NCI-H2171 (cell line): ENCODE measurements around the gene MICB.
"Not testable (repeated sequence)": the region's sequence is repeated elsewhere in the genome, so short reads cannot be mapped to it uniquely, and the experiment has no call there.

ENCODE experiments used
- DNase-seq: peaks from one replicate; lab custom pipeline; 2025; lab: John Stamatoyannopoulos, UW

The MICB gene

DNA sequence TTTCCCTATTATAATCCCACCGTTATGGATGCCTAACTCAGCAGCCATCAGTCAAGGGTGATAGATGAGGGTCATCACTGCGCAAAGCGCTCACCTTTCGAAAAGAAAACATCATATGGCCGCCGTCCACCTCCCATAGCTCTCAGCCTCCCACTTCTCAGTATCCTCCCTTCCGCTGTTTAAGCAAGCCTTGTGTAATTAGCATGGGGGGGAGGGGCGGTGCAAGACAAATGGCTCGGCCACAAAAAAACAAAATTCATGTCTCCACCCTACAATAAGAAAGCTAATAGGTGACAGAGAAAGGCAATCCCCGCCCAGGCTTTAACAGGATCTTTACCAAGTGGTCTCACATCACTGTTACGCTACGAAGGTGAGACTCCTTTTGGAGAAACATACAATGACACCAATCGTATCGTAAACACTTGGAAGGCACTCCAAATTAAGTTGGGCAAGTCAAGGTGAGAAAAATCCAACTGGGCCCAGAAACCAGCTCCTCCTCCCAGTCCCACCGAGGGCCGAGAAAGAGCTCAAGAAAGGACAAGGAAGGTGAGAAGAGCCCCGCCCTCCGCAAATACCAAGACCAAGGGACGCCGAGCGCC is 43.2 kb downstream of the MICB start:
- no peak for DNase-seq

DNA sequence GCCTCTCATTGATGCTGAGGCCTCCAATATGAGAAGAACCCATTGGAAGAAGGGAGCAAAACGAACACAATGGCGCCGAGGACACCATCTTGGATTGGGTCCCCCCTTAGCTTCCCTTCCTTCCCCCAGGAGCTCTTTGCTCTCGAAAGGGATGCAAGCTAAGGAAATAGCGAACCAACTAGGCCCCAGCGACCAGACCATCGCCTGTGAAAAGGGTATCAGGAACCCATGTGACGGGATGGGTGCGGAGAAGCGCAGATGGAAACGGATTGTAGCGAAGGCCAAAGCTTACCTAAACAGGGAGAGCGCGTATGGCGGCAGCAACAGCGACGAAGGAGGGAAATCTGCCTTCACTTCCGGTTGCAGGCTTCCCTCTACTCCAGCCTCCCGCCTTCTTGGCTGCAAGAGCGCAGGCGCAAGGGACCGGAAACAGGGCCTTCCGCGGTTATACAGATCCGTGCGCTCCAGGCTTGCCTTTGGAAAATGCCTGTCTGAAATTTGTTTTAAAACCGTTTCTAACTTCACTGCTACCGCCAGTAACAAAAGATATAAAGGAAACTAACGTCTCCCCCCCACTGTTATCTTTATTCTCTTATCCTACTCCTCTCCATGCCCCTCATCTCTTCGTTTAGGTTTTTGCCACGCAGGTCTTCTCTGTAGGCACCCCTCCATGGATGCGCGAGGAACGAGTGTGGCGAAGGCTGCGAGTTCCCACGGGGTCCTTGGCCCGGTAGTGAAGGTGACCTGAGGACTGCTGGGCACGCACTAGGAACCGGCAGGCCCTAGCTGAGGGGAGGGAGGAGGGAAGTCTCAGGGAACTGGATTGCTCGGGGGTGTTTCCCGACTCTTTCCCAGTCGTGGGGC is 43.9 kb downstream of the MICB start, which contains the start of gene DDX39B:
TSS of gene DDX39B (minus strand) at position 346 of the 864 bp plus-strand sequence. CDS start 1,471 bp downstream, outside the sequence.
- peak; percentile 97 for DNase-seq

DNA sequence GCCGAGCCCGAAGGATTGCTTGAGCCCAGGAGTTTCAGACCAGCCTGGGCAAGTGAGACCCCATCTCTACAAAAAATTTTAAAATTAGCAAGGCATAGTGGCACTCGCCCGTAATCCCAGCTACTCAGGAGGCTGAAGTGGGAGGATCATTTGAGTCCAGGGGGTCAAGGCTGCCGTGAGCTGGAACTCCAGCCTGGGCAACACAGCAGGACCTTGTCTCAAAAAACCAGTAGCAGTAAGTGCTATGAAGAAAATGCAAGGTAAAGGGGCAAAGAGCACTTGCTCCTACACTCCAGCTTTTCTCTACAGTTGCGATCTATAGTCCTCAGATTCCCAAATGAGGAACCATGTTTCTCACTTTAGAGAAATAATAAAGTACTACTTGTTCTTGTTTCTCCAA is 45.7 kb downstream of the MICB start:
- DNase-seq: no peak

DNA sequence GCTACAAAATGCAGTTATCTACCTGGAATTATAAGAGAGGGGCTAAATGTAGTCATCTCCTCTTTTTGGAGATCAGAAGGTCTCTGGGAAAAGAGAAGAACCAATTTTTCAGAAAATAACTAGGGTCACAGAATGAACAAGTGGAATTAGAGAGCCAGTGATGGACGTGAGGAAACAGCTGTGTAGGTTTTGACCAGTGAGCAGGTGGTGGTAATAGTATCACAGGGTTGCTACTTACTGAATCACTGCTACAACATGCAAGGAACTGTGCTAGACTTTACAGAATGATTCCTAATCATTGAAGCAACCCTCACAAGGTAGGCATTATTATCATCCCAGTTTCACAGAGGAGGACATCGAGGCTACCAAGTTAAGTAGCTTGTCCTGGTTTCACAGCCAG is 46.7 kb downstream of the MICB start:
- DNase-seq: no peak

DNA sequence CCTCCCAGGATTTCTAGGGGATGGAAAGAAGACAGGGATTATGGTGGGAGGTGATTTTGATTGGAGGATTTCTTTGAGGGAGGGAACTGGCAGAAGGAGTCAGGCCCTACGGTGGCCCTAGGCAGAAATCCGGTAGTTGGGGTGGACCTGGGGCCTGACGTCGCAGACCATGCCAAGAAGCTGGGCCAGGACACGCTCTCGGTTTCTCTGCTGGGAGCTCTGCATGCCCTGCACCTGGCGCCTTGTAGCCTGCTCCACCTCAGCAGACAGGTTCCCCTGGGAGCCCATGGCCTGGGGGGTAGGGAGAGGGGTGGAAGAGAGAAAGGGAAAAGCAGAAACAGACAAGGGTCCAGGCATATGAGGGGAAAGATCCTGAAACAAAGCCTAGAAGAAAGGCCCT is 47.3 kb downstream of the MICB start:
- no peak for DNase-seq

DNA sequence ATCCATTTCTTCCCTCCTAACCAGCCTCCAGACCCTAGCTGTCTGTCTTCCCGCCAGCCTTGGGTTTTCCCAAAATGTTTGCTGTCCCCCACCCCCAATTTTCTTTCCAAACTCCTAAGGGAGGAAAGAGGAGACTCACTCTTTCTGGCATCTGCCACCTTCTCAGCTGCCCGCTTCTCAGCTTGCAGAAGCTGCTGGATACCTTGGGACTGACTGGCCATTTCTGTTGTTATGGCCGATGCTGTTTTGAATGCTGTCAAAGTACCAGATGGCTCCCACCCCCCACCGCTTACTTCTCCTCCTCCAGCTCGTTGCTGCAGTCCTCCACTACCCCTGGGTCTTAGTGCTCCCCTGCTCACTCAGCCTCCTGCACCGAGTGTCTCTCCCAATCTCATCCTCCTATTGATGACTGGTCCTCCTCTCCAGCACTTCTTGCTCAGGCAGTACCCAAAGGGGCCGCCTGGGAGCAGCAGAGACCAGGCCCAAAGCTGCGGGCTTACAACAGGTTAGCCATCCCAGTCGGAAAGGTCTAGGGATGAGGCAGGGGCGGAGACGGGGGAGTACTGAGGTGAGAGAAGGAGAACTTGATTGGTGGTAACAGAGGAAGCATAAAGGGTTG is 48.5 kb downstream of the MICB start, which contains the start of gene ATP6V1G2:
TSS of gene ATP6V1G2 (minus strand) at position 270 of the 619 bp plus-strand sequence. CDS start at position 221, 49 bp downstream.
- peak; percentile 92 for DNase-seq

DNA sequence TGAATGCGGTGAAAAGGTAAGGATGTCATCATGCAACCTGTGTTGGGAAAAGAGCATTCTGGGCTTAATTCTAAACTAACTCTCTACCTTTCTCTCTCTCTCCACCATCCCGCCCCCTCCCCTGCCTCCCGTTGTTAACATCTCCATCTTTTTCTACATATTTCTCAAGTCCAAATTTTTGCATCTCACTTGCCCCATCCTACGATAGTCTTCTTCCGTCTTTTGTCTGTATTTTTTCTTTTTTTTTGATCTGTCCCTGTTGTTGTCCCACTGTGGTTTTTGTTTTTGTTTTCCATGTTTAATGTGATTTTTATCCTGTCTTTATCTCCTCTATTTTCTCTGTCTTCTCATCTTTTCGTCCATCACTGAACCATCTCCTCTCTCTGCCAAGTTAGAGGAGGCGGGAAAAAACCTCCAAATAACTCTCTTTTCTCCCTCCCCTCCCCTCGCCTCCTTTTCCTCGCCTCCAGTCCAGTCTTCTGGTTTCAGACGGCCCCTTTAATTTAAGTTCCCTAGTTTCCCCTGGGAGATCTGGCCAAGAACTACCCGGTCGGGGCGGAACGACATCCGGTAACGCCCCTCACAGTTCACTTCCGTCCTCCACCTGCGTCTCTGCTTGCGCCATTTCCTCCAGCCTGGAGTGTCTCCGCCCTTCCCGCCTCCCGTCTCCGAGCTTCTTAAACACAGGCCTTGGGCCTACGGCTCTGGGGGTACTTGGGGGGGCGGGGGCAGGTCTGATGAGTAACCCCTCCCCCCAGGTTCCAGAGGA is 49.2 kb downstream of the MICB start, which contains the start of gene NFKBIL1:
TSS of gene NFKBIL1 (plus strand) at position 651 of the 769 bp plus-strand sequence. CDS start at position 738, 87 bp downstream.
- DNase-seq: peak; percentile 98

DNA sequence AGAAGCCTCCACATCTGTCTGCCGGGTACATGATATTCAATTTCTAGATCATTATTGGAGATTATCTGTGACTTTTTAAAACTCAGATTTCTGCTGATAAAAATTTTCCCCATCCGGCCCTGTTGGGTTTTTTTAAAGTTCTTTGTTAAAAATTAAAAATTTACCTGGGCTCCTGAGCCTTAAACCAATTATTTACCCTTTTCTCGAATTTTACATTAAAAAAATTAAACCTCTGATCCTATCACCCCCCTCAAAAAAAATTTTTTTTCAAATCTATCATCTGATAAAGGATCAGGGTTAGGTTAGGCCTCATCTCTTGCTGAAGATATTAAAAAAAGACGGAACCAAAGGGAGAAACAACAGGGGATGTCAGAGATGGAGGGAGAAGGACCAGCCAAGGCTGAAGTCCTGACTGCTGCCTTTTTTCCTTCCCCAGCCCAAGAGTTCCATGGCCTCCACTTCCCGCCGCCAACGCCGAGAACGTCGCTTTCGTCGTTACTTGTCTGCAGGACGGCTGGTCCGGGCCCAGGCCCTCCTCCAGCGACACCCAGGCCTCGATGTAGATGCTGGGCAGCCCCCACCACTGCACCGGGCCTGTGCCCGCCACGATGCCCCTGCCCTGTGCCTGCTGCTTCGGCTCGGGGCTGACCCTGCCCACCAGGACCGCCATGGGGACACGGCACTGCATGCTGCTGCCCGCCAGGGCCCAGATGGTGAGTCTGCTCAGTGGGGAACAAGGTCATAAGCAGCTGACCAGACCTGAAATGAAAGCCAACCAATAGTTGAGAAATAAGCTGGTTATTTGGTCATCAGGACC is 50.0 kb downstream of the MICB start:
- DNase-seq: no peak

DNA sequence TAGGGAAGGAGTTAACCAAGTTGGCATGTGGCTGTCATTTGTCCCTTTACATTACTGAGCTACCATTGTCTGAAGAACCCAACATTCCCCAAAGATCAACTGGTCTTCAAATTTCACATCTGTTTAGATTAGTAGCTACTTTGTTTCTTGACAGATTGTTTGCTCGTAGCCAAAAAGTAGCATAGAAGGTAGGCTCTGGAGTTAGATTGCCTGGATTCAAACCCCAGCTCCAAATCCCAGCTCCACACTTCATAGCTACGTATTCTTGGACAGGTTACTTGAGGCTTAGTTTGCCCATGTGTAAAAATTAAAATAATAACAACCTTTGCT is 50.6 kb downstream of the MICB start:
- DNase-seq: no peak

DNA sequence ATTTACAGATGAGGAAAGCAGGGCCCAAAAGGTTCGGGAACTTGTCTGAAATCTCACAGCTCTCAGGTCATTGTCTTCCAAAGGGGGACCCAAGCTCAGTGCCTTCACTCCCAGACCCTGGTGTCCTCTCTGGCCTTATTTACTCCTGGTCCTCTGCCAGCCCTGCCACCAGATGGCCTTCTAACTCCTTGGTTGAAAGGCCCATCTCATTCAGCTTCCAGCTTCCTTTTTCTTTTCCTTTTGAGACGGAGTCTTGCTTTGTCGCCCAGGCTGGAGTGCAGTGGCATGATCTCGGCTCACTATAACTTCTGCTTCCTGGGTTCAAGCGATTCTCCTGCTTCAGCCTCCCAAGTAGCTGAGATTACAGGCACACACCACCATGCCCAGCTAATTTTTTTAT is 53.4 kb downstream of the MICB start:
- not testable (repeated sequence) for DNase-seq

DNA sequence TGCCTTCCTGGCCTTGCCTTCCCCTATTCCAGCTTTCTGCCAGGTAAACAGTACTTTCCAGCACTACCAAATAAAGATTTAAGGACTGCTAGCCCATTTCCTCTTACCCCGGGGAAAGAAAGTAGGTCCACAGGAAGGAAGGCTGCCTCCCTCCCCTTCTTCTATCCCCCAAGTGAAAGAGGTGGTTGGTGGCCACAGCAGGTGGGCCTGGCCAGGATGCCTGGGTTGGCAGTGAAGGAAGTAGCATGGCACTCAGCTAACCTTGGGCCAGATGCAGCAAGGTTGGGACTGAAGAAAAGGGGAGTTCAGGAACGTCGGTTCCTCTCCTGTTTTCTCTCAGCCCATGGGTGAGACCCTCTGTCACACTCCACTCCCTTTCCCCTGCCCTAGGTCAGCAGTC is 58.4 kb downstream of the MICB start:
- no peak for DNase-seq

DNA sequence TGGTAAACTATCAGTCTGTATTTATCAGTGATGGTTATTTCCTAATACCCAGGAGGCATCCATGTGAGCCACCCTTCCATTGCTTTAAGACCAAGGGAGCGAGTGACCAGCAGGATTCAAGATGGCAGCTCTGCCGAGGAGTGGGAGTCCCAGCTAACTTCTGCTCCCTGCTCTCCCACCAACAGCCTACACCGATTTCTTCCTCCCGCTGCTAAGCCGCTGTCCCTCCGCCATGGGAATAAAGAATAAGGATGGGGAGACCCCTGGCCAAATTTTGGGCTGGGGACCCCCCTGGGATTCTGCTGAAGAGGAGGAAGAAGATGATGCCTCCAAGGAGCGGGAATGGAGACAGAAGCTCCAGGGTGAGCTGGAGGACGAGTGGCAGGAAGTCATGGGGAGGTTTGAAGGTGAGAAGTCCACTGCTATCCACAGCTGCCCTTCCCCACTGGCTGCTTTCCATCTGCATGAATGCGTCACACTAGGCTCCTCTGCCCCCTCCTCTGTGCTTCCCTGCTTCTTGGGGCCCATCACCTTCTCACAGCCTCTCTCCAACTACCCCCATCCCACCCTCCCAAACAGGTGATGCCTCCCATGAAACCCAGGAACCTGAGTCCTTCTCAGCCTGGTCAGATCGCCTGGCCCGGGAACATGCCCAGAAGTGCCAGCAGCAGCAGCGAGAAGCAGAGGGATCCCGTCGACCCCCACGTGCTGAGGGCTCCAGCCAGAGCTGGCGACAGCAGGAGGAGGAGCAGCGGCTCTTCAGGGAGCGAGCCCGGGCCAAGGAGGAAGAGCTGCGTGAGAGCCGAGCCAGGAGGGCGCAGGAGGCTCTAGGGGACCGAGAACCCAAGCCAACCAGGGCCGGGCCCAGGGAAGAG is 59.7 kb downstream of the MICB start:
- DNase-seq: no peak

DNA sequence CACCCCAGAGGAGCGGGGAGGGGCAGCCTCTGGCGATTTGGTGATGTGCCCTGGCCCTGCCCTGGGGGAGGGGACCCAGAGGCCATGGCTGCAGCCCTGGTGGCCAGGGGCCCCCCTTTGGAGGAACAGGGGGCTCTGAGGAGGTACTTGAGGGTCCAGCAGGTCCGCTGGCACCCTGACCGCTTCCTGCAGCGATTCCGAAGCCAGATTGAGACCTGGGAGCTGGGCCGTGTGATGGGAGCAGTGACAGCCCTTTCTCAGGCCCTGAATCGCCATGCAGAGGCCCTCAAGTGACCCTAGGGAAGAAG is 60.3 kb downstream of the MICB start:
- DNase-seq: no peak

DNA sequence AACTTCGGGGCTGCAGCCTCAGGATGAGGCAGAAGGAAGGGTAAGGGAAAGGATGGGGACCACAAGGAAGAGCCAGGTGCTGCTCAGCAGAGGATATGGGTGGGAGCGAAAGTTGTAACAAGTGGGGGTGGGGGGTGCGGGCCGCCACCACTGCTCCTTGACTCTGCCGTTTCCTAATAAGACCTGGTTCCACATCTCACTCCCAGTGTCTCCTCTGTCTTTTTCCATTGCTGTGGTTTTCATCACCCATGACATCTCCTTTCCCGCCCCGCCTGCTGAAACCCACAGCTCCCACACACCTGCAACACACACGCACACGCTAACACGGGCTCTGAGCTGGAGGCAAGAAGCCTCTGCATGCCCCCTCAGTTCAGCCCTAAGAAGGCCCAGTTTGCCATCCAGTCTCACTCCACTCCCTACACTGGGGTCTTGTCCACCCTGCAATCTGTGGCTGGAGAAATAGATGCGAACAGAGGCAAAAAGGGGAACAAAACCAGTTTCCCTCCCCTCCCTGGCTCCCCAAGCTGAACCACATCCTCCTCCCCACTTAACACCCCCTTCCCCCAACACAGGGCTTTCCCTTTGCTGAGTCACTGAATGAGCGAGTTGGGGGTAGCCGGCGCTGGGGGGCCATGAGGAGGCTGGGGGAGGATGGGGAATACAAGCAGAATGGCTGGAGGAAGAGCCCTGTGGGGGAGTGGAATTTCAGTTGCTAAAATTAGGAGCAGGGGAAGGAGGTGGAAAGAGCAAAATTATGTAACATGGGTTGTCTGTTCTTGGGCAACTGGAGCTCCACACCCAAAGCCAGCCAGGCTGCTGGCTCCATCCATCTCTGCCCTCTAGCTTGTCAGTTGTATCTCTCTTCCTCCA is 60.9 kb downstream of the MICB start:
- DNase-seq: no peak

DNA sequence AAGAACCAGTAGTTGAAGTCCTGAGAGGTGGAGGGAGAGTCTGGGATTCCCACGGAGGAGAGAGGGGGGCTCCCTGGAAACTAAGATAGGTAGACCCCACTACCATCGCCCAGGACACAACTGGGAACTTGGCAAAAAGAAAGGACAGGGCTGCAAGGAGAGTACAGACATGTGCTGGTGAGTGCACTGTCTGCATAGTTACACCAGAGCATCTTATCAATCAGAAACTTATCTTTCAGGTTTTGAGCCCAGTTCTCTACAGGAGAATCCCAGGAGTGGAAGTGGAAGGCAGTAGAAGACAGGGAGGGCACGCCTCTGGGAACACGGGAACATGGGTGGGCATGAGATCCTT is 61.6 kb downstream of the MICB start:
- DNase-seq: no peak

DNA sequence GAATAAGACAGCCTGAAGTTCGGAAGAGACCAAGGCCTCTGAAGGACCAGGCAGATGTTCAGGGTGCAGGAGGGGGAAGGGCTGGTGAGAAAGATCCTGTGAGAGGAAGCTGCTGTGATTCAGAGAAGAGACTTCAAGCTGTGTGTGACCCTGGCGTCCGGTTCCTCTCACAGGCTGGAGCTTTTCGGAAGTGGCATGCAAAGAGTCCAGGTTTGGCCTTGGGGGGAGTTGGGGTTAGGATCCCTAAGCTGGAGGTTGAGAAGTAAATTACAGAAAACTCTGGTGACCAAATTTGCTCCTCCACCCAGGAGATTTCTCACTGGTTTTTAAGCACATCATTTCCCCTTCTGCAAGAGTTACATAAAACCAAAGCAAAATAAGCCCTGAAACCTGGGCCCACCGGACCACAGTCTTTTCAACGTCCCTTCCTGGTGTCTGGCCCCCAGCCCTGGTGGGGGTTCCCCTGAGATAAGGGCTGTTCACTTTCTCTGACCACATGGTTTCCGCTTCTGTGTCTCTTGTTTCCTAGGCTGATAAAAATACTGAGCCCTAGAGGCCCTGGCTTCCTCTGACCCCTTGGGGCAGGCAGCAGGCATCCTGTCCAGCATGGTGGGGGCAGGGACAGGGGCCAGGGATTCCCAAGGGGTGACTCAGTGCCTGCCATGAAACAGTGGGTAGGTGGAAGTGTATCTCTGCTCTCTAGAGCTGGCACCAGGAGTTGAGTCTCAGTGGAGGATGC is 62.2 kb downstream of the MICB start:
- no peak for DNase-seq

DNA sequence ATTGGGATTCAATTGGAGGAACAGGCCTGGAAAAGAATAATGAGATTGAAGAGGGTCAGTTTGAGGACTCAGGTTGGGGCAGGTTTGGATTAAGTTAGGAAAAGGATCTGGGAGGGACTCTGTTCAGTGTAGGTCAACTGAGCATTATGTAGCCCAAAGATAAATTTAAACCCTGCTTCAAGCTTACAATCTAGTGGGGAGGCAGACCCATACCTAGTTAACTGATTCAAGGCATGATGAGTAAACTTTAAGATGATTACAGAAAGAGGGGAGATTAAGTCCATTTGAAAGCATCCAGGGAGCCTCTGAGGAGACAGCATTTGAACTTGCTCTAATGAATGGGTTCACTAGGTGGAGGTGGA is 62.7 kb downstream of the MICB start:
- DNase-seq: no peak
